Tibial nerve (tissue), 4 donors: ENCODE data around the gene RFXANK.

Source experiments
- CTCF ChIP-seq, 5 experiments: fragments of 200-600 bp in 3 of 5; fragments of 450-650 bp in 2 of 5; sonication (generic) in 3 of 5; IDR thresholded peaks; one replicate each; pipeline ENCODE4 v1.5.1; 2016 to 2019; ENCODE audit warnings: antibody characterized with exemption in 5 of 5, mild to moderate bottlenecking in 3 of 5, moderate library complexity in 2 of 5
- EP300 ChIP-seq, 2 donors: sonication (generic); formaldehyde crosslinking; IDR thresholded peaks; one replicate each; pipeline ENCODE4 v1.6.1; 2017; ENCODE audit warnings: antibody characterized with exemption in 2 of 2, mild to moderate bottlenecking in 1 of 2
- POLR2A ChIP-seq, 2 donors: fragments of 450-650 bp; IDR thresholded peaks; one replicate each; pipeline ENCODE4 v1.6.1; 2017; ENCODE audit warnings: antibody characterized with exemption in 2 of 2, mild to moderate bottlenecking in 2 of 2, moderate library complexity in 2 of 2

DNA sequence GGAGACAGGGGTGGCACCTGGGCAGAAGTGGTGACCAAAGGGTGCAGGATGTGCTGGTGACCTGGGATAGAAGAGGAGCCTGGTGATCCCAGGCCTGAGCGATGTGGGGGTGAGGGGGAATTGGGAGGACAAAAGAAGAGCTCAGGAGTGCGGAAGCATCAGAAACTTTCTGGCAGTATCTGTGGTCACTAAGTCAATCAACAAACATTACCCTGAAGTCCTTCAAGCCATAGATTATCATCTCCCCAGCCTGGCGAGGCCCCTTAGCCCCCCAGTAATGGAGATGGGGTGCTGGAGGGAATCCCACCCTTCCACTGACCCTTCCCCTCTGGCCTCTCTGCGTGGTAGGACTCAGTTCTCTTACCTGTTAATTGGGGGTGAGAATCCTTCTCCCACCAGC is 32.5 kb upstream of the RFXANK start:
- TF ChIP-seq CTCF (IDR thresholded peaks at IDR 0.05) (no peak), EP300 (IDR thresholded peaks at IDR 0.05) (no peak), POLR2A (IDR thresholded peaks at IDR 0.05) (no peak)
